GM12878 (cell line): Measurements from ENCODE around the gene DBNL. TPM values are rescaled to one million over a fixed set of nuclear protein-coding genes. Genes with fewer than 3 reads are reported as not detected.
"Not testable (repeated sequence)": the region's sequence is repeated elsewhere in the genome, so short reads cannot be mapped to it uniquely, and the experiment has no call there.

ENCODE experiments used
- ATAC-seq: fragments of 200-7000 bp; cut with Tn5 transposase; 3 replicates; pipeline ENCODE4 v1.9.1; 2020; ENCODE audit warnings: mild to moderate bottlenecking, moderate library complexity
- BruUV-seq: library from RNA; stranded (reverse); fragments of 400-500 nt; replicated peaks from 2 replicates; lab custom pipeline; 2021; lab: Mats Ljungman, UMichigan
- CTCF ChIA-PET: fragments of 300-600 bp; sonication (Branson Sonifier 250); formaldehyde crosslinking; extraction: SDS; loops from one replicate; lab custom pipeline; 2021; ENCODE audit warnings: inconsistent platforms; lab: Yijun Ruan, JAX
- POLR2A ChIA-PET: fragments of 350-600 bp; formaldehyde crosslinking; extraction: SDS; loops from one replicate; lab custom pipeline; 2021; ENCODE audit warnings: inconsistent platforms; lab: Charles Lee
- RAD21 ChIA-PET: fragments of 300-600 bp; sonication (Branson Sonifier 250); formaldehyde crosslinking; loops from one replicate; lab custom pipeline; 2023; ENCODE audit warnings: antibody characterized with exemption; ENCODE audit not compliant: unreplicated experiment; lab: Charles Lee
- SMC1A ChIA-PET: fragments of 300-600 bp; sonication (Branson Sonifier 250); formaldehyde crosslinking; loops from one replicate; lab custom pipeline; 2023; ENCODE audit not compliant: unreplicated experiment, uncharacterized antibody; lab: Charles Lee
- DNase-seq: peaks from one replicate; pipeline ENCODE4 v3.0.0-alpha.2; 2011; ENCODE audit warnings: low read depth, low spot score
- FAIRE-seq: peaks from 3 replicates; lab custom pipeline; 2011; peaks lifted over from hg19 to GRCh38; lab: Jason Lieb, UNC
- H2AFZ ChIP-seq: 2 replicates; pipeline ENCODE4 v1.6.0; 2011; ENCODE audit warnings: low read depth, low read length, control low read depth; ENCODE audit not compliant: control insufficient read depth
- H3K27ac ChIP-seq: 2 replicates; pipeline ENCODE4 v1.5.1; 2011; ENCODE audit warnings: control low read depth; ENCODE audit not compliant: control insufficient read depth, insufficient read depth
- H3K27me3 ChIP-seq, 2 experiments: replicated peaks in 1 of 2; 2 replicates each; pipeline versions ENCODE4 v1.6.0 to v1.6.1; 2011; ENCODE audit warnings: low read length in 1 of 2; ENCODE audit not compliant: control insufficient read depth in 2 of 2, insufficient read depth in 2 of 2
- H3K36me3 ChIP-seq, 2 experiments: 2 replicates each; pipeline ENCODE4 v1.5.1; 2011; ENCODE audit warnings: low read length in 1 of 2; ENCODE audit not compliant: control insufficient read depth in 2 of 2, insufficient read depth in 2 of 2
- H3K4me1 ChIP-seq: 2 replicates; pipeline ENCODE4 v1.6.1; 2011; ENCODE audit warnings: mild to moderate bottlenecking, low read length, moderate library complexity, mixed read lengths; ENCODE audit not compliant: control insufficient read depth, insufficient read depth
- H3K4me2 ChIP-seq: 2 replicates; pipeline ENCODE4 v1.6.0; 2011; ENCODE audit warnings: control low read depth; ENCODE audit not compliant: control insufficient read depth, insufficient read depth
- H3K4me3 ChIP-seq: fragments of 200-600 bp; sonication (generic); 2 replicates; pipeline ENCODE4 v1.5.1; 2016
- H3K79me2 ChIP-seq: 2 replicates; pipeline ENCODE4 v1.6.0; 2011; ENCODE audit warnings: low read length; ENCODE audit not compliant: control insufficient read depth, insufficient read depth
- H3K9ac ChIP-seq: 2 replicates; pipeline ENCODE4 v1.8.0; 2011; ENCODE audit warnings: low read length, control low read depth, mixed read lengths; ENCODE audit not compliant: control insufficient read depth, insufficient read depth
- H3K9me3 ChIP-seq: replicated peaks from 3 replicates; pipeline ENCODE4 v1.5.1; 2011; ENCODE audit warnings: mild to moderate bottlenecking, low read length; ENCODE audit not compliant: control insufficient read depth, insufficient read depth
- H4K20me1 ChIP-seq: 2 replicates; pipeline ENCODE4 v1.6.0; 2011; ENCODE audit not compliant: control insufficient read depth, insufficient read depth
- BACH1 ChIP-seq: fragments of 450-650 bp; IDR thresholded peaks from 2 replicates; pipeline ENCODE4 v1.6.1; 2017; ENCODE audit warnings: mild to moderate bottlenecking, borderline replicate concordance
- CREM ChIP-seq: IDR thresholded peaks from 2 replicates; pipeline ENCODE4 v1.6.1; 2014; ENCODE audit warnings: antibody characterized with exemption, low read depth
- IKZF1 ChIP-seq: fragments of 450-650 bp; conservative IDR thresholded peaks from 2 replicates; pipeline ENCODE4 v1.6.1; 2017; ENCODE audit warnings: antibody characterized with exemption, mild to moderate bottlenecking
- NRF1 ChIP-seq: conservative IDR thresholded peaks from 2 replicates; pipeline ENCODE4 v1.6.1; 2011; ENCODE audit warnings: mild to moderate bottlenecking, low read depth, low read length, improper control_type of control experiment
- PML ChIP-seq: IDR thresholded peaks from 2 replicates; pipeline ENCODE4 v1.6.1; 2012; ENCODE audit warnings: low read length, inconsistent platforms
- RELB ChIP-seq: fragments of 450-650 bp; IDR thresholded peaks from 2 replicates; pipeline ENCODE4 v1.6.1; 2017; ENCODE audit warnings: low read depth, mild to moderate bottlenecking, moderate library complexity
- ZBTB40 ChIP-seq: fragments of 450-650 bp; IDR thresholded peaks from 2 replicates; pipeline ENCODE4 v1.6.1; 2016; ENCODE audit warnings: mild to moderate bottlenecking, moderate library complexity, borderline replicate concordance
- ZNF592 ChIP-seq: fragments of 450-650 bp; IDR thresholded peaks from 2 replicates; pipeline ENCODE4 v1.6.1; 2017; ENCODE audit warnings: mild to moderate bottlenecking, moderate library complexity
- WGBS: methylation state at CpG from one replicate; pipeline ENCODE4 v1.1.6; 2016; ENCODE audit warnings: low lambda C conversion rate; ENCODE audit not compliant: insufficient replicate concordance, insufficient coverage; ENCODE audit errors: missing lambda C conversion rate; 5-methylcytosine and 5-hydroxymethylcytosine counted together
- in situ Hi-C: fragments of 300-500 bp; cut with MboI; formaldehyde crosslinking; loops from 9 replicates; pipeline ENCODE4 v1.14.3; 2018; ENCODE audit warnings: mixed read lengths
- intact Hi-C: fragments of 100-400 bp; cut with micrococcal nuclease; formaldehyde crosslinking; loops from one replicate; pipeline ENCODE4 v1.14.2; 2022; ENCODE audit not compliant: unreplicated experiment
- polyA plus RNA-seq, 11 experiments: library from polyadenylated mRNA; depleted of rRNA in 4 of 11; unstranded in 6 of 11; stranded (reverse) in 5 of 11; fragments of >200 nt; fragmentation: Nextera tagmentation in 4 of 11; fragmentation: Illumina TruSeq in 1 of 11; extraction: Ambion mirVana in 4 of 11; extraction: Trizol in 1 of 11; gene quantifications; 1 replicate in 1 of 11; 2 replicates in 10 of 11; pipeline versions ENCODE4 v1.2.1 to v1.2.3, GENCODE V29; 2011 to 2016; ENCODE audit warnings: inconsistent platforms in 2 of 11, missing spikeins in 2 of 11, low read depth in 1 of 11
- total RNA-seq, 4 experiments: library from RNA; depleted of rRNA in 3 of 4; stranded (reverse); fragments of >200 nt in 3 of 4; fragmentation: Illumina TruSeq in 1 of 4; extraction: Trizol in 1 of 4; gene quantifications; 2 replicates each; pipeline versions ENCODE4 v1.2.1 to v1.2.3, GENCODE V29; 2013 to 2021

DBNL gene
- total and polyA plus RNA-seq, 10 of the 15 experiments (the other 5 are each of a cell fraction or from before 2014, with no cell fraction given): 4.1 to 179 (median 84.3) TPM

GRCh38 chr7:44018857-44019807 is 25.4 kb upstream of the DBNL start (continued):
- TF ChIP-seq ZNF592: 0 out of 2 replicates have a peak, but pooled peaks have one; percentile 32
- TF ChIP-seq CREM: peak; percentile 37; the same call in 1 of the 2 replicates
- TF ChIP-seq IKZF1: peak; percentile 88
- TF ChIP-seq ZBTB40: peak; percentile 85; the same call in 1 of the 2 replicates
- TF ChIP-seq RELB: peak; percentile 92
- peak; percentile 61 for TF ChIP-seq NRF1
- peak; percentile 80; the same call in 1 of the 2 replicates for TF ChIP-seq PML
- TF ChIP-seq BACH1: peak; percentile 45; the same call in 1 of the 2 replicates

GRCh38 chr7:44019825-44020224 is 24.7 kb upstream of the DBNL start:
- in situ Hi-C loops, H3K4me1 ChIP-seq, BruUV-seq, H3K36me3 ChIP-seq, H3K27ac ChIP-seq, H3K4me2 ChIP-seq, H4K20me1 ChIP-seq, FAIRE-seq, H3K9me3 ChIP-seq, H2AFZ ChIP-seq, DNase-seq, H3K27me3 ChIP-seq, ATAC-seq, H3K4me3 ChIP-seq, H3K9ac ChIP-seq: not testable (repeated sequence)
- intact Hi-C loops: loop anchor here (1.0 to 10.0 kb wide), 3 partner anchors 62 to 475 kb away; partner anchors contain the start of genes NUDCD3 and POLM
- ChIA-PET RAD21 (interaction anchor here (0.6 to 1.8 kb wide), 12 partner anchors 25 to 546 kb away, joined by 3 to 10 read pairs (median 4); partner anchors contain the start of genes DBNL and YKT6), CTCF (interaction anchor here (0.6 to 3.4 kb wide), 15 partner anchors 27 to 471 kb away, joined by 3 to 25 read pairs (median 3); no protein-coding TSS in a partner anchor), POLR2A (interaction anchor here (0.6 to 0.7 kb wide), 5 partner anchors 24 to 551 kb away, joined by 3 to 6 read pairs (median 4); no protein-coding TSS in a partner anchor), SMC1A (interaction anchor here (0.6 to 2.0 kb wide), 10 partner anchors 25 to 808 kb away, joined by 3 to 13 read pairs (median 4); partner anchors contain the start of gene DBNL)
- 40% methylated on average over 6 of the region's 6 CpGs for WGBS
- peaks cover 12% of the 10 kb centered on the region for H3K79me2 ChIP-seq
